HepG2 (cell line): ENCODE results near the gene ARHGEF39. TPM values are rescaled to one million over a fixed set of nuclear protein-coding genes. Genes with fewer than 3 reads are reported as not detected.

Source experiments
- EEA1 ChIP-seq: sonication (generic); formaldehyde crosslinking; IDR thresholded peaks from 2 replicates; pipeline ENCODE4 v1.5.1; 2020; ENCODE audit warnings: mild to moderate bottlenecking, missing genetic modification reagents, borderline replicate concordance
- HNRNPLL ChIP-seq: fragments of 200-400 bp; formaldehyde crosslinking; IDR thresholded peaks from 2 replicates; pipeline ENCODE4 v1.6.1; 2017; ENCODE audit warnings: mild to moderate bottlenecking, low read depth, low read length; ENCODE audit not compliant: poor library complexity, severe bottlenecking
- KDM1A ChIP-seq: IDR thresholded peaks from 2 replicates; pipeline ENCODE4 v1.6.1; 2016; ENCODE audit warnings: missing compliant biosample characterization
- MXD1 ChIP-seq: sonication (generic); formaldehyde crosslinking; IDR thresholded peaks from 2 replicates; pipeline ENCODE4 v1.4.0; 2020; ENCODE audit warnings: mild to moderate bottlenecking, missing genetic modification reagents
- NFRKB ChIP-seq: fragments of 450-650 bp; IDR thresholded peaks from 2 replicates; pipeline ENCODE4 v1.6.1; 2017
- PCBP2 ChIP-seq: fragments of 200-400 bp; formaldehyde crosslinking; optimal IDR thresholded peaks from 2 replicates; pipeline ENCODE3; 2018; ENCODE audit warnings: low read length, low read depth; ENCODE audit not compliant: poor library complexity, severe bottlenecking
- RAD21 ChIP-seq: fragments of 450-650 bp; formaldehyde crosslinking; IDR thresholded peaks from 2 replicates; pipeline ENCODE4 v1.5.0; 2020; ENCODE audit warnings: mild to moderate bottlenecking
- SOX6 ChIP-seq, 2 experiments: fragments of 450-650 bp in 1 of 2; sonication (generic) in 1 of 2; formaldehyde crosslinking in 1 of 2; IDR thresholded peaks; 2 replicates each; pipeline versions ENCODE4 v1.4.0 to v1.6.1; 2017 to 2020; ENCODE audit warnings: antibody characterized with exemption in 1 of 2, mild to moderate bottlenecking in 1 of 2, missing genetic modification reagents in 1 of 2
- TGIF2 ChIP-seq: IDR thresholded peaks from 2 replicates; pipeline ENCODE4 v1.6.1; 2016; ENCODE audit warnings: control low read depth, missing compliant biosample characterization
- ZNF362 ChIP-seq: sonication (generic); formaldehyde crosslinking; IDR thresholded peaks from 2 replicates; pipeline ENCODE4 v1.4.0; 2020; ENCODE audit warnings: missing genetic modification reagents, mild to moderate bottlenecking, borderline replicate concordance
- ZNF766 ChIP-seq: sonication (generic); formaldehyde crosslinking; IDR thresholded peaks from 2 replicates; pipeline ENCODE4 v1.5.0; 2020; ENCODE audit warnings: missing genetic modification reagents, borderline replicate concordance
- ZNF792 ChIP-seq: IDR thresholded peaks from 2 replicates; pipeline ENCODE4 v1.6.1; 2016
- polyA plus RNA-seq, 8 experiments: library from polyadenylated mRNA; depleted of rRNA in 3 of 8; stranded (reverse) in 7 of 8; unstranded in 1 of 8; fragments of >200 nt; fragmentation: Illumina TruSeq in 4 of 8; extraction: Trizol in 4 of 8; gene quantifications; 2 replicates each; pipeline versions ENCODE4 v1.2.1 to v1.2.3, GENCODE V29; 2011 to 2016; ENCODE audit warnings: low read depth in 4 of 8, missing spikeins in 1 of 8, mixed read lengths in 1 of 8; ENCODE audit not compliant: insufficient read depth in 1 of 8
- total RNA-seq, 5 experiments: library from RNA; depleted of rRNA; stranded (reverse); fragments of >200 nt; fragmentation: Illumina TruSeq; extraction: Trizol; gene quantifications; 2 replicates each; pipeline ENCODE4 v1.2.3, GENCODE V29; 2016; ENCODE audit warnings: low read depth in 1 of 5
- TF ChIP-seq, protein P1 (sequence below): sonication (generic); formaldehyde crosslinking; conservative IDR thresholded peaks from 2 replicates; pipeline ENCODE4 v1.4.0; 2020; ENCODE audit warnings: missing genetic modification reagents
- TF ChIP-seq, protein P2 (sequence below): sonication (generic); formaldehyde crosslinking; conservative IDR thresholded peaks from 2 replicates; pipeline ENCODE4 v1.4.0; 2020; ENCODE audit warnings: mild to moderate bottlenecking, missing genetic modification reagents, moderate library complexity
- TF ChIP-seq, protein P3 (sequence below): sonication (generic); formaldehyde crosslinking; IDR thresholded peaks from 2 replicates; pipeline ENCODE4 v1.8.0; 2023; ENCODE audit warnings: mild to moderate bottlenecking, missing genetic modification reagents

Gene ARHGEF39
- total and polyA plus RNA-seq, 2 of the 13 experiments (the other 11 are each of a cell fraction or from before 2014, with no cell fraction given): 11.2 to 12.3 TPM

DNA sequence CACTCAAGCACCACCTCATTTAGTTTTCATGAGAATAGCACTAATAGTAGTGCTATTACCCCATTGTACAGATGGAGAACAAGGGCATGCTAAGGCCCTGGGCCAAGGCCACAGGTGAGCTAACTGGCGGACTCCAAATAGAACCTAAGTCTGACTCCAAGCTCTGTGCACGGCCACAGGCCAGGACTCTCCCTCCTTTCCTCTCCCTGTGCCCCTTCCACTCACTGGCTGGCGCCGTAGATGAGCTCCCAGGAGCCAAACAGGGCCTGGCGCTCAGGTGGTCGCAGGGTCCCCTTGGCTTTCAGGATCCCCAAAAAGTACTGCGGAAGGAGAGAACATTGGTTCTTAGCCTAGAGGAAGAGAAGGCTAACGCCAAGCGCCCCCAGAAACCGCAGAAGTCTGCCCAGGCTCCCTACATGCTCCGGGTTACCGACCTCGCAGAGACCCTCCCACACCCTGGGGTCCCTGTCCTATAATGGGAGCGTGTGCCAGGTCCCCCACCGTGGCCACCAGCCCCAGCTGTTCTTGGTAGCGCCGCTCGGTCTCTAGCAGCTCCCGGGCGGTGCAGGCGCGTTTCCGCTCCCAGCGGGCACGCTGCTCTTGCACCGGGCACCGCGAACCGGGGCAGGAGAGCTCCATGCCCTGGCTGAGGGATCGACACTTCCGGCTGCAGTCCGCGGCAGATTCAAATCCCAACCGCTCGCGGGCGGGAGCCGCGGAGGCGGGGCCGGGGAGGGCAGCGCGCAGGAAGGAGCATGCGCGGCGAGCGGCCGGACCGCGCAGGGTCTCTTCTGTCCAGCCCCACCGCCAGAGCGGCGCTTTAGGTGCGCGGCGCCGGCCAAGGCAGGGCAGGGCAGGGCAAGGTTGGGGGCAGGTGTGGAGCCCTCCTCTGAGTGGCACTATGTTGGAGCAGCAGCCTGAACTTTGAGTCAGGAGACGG is at the start of gene ARHGEF39 (continued):
- TF ChIP-seq HNRNPLL (peak; percentile 51), KDM1A (CRISPR knock-in tag) (no peak), ZNF766 (CRISPR knock-in tag) (peak; percentile 77; the same call in 1 of the 2 replicates), SOX6 (IDR thresholded peaks at IDR 0.05) (no peak), SOX6 (CRISPR knock-in tag; IDR thresholded peaks at IDR 0.05) (peak; percentile 54), MXD1 (CRISPR knock-in tag) (peak; percentile 82; the same call in 1 of the 2 replicates), NFRKB (no peak), RAD21 (CRISPR knock-in tag) (peak; percentile 79), ZNF792 (CRISPR knock-in tag) (peak; percentile 78), ZNF362 (CRISPR knock-in tag) (no peak), TGIF2 (CRISPR knock-in tag) (no peak), EEA1 (CRISPR knock-in tag) (no peak; the same call in 1 of the 2 replicates), PCBP2 (no peak)
- TF ChIP-seq, protein P1, sequence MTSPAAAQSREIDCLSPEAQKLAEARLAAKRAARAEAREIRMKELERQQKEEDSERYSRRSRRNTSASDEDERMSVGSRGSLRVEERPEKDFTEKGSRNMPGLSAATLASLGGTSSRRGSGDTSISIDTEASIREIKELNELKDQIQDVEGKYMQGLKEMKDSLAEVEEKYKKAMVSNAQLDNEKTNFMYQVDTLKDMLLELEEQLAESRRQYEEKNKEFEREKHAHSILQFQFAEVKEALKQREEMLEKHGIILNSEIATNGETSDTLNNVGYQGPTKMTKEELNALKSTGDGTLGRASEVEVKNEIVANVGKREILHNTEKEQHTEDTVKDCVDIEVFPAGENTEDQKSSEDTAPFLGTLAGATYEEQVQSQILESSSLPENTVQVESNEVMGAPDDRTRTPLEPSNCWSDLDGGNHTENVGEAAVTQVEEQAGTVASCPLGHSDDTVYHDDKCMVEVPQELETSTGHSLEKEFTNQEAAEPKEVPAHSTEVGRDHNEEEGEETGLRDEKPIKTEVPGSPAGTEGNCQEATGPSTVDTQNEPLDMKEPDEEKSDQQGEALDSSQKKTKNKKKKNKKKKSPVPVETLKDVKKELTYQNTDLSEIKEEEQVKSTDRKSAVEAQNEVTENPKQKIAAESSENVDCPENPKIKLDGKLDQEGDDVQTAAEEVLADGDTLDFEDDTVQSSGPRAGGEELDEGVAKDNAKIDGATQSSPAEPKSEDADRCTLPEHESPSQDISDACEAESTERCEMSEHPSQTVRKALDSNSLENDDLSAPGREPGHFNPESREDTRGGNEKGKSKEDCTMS (CRISPR knock-in tag): no peak
- TF ChIP-seq, protein P2, sequence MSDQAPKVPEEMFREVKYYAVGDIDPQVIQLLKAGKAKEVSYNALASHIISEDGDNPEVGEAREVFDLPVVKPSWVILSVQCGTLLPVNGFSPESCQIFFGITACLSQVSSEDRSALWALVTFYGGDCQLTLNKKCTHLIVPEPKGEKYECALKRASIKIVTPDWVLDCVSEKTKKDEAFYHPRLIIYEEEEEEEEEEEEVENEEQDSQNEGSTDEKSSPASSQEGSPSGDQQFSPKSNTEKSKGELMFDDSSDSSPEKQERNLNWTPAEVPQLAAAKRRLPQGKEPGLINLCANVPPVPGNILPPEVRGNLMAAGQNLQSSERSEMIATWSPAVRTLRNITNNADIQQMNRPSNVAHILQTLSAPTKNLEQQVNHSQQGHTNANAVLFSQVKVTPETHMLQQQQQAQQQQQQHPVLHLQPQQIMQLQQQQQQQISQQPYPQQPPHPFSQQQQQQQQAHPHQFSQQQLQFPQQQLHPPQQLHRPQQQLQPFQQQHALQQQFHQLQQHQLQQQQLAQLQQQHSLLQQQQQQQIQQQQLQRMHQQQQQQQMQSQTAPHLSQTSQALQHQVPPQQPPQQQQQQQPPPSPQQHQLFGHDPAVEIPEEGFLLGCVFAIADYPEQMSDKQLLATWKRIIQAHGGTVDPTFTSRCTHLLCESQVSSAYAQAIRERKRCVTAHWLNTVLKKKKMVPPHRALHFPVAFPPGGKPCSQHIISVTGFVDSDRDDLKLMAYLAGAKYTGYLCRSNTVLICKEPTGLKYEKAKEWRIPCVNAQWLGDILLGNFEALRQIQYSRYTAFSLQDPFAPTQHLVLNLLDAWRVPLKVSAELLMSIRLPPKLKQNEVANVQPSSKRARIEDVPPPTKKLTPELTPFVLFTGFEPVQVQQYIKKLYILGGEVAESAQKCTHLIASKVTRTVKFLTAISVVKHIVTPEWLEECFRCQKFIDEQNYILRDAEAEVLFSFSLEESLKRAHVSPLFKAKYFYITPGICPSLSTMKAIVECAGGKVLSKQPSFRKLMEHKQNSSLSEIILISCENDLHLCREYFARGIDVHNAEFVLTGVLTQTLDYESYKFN (CRISPR knock-in tag): peak; percentile 55
- TF ChIP-seq, protein P3, sequence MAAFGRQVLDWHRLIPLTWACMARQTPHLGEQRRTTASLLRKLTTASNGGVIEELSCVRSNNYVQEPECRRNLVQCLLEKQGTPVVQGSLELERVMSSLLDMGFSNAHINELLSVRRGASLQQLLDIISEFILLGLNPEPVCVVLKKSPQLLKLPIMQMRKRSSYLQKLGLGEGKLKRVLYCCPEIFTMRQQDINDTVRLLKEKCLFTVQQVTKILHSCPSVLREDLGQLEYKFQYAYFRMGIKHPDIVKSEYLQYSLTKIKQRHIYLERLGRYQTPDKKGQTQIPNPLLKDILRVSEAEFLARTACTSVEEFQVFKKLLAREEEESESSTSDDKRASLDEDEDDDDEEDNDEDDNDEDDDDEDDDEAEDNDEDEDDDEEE (CRISPR knock-in tag): no peak
